ENCODE results near the gene TRMT61A. TPM values are rescaled to one million over a fixed set of nuclear protein-coding genes. Genes with fewer than 3 reads are reported as not detected.
A peak's percentile ranks its signal among the peaks of the same experiment; 100 is the strongest.

TRMT61A gene
- total and polyA plus RNA-seq, 9 of the 15 experiments (the other 6 are each of a cell fraction or from before 2014, with no cell fraction given) = 0.10 to 24.8 (median 5.1) TPM

DNA sequence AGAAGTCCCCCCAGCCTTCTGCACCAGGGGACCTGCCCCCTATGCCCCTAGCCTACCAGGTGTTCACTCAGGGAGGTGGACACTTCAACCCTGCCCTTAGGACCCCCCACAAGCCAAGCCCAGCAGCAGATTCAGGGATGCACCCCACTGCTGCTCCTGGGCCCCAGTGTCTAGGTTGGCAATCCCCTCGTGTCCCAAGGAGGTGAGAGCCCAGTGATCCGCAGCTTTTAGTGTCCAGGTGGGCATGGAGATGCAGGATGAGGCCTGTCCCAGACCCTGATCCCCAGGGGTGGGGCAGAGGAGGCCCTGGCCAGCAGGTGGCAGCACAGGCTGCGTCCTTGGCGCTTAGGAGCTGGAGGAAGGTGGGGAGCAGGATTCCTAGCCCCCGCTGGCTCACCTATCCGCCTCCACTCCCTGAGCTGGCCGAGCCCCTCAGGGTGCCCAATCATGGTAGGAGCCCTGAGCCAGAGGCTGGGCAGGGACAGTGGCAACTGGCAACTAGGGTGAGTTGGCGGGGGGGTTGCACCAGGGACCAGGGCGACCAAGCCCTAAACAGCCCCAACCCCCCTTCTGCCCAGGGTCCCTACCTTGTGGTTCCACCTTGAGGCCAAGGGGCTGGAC is 10.5 kb upstream of the TRMT61A start (continued):
- TF ChIP-seq, protein P1, sequence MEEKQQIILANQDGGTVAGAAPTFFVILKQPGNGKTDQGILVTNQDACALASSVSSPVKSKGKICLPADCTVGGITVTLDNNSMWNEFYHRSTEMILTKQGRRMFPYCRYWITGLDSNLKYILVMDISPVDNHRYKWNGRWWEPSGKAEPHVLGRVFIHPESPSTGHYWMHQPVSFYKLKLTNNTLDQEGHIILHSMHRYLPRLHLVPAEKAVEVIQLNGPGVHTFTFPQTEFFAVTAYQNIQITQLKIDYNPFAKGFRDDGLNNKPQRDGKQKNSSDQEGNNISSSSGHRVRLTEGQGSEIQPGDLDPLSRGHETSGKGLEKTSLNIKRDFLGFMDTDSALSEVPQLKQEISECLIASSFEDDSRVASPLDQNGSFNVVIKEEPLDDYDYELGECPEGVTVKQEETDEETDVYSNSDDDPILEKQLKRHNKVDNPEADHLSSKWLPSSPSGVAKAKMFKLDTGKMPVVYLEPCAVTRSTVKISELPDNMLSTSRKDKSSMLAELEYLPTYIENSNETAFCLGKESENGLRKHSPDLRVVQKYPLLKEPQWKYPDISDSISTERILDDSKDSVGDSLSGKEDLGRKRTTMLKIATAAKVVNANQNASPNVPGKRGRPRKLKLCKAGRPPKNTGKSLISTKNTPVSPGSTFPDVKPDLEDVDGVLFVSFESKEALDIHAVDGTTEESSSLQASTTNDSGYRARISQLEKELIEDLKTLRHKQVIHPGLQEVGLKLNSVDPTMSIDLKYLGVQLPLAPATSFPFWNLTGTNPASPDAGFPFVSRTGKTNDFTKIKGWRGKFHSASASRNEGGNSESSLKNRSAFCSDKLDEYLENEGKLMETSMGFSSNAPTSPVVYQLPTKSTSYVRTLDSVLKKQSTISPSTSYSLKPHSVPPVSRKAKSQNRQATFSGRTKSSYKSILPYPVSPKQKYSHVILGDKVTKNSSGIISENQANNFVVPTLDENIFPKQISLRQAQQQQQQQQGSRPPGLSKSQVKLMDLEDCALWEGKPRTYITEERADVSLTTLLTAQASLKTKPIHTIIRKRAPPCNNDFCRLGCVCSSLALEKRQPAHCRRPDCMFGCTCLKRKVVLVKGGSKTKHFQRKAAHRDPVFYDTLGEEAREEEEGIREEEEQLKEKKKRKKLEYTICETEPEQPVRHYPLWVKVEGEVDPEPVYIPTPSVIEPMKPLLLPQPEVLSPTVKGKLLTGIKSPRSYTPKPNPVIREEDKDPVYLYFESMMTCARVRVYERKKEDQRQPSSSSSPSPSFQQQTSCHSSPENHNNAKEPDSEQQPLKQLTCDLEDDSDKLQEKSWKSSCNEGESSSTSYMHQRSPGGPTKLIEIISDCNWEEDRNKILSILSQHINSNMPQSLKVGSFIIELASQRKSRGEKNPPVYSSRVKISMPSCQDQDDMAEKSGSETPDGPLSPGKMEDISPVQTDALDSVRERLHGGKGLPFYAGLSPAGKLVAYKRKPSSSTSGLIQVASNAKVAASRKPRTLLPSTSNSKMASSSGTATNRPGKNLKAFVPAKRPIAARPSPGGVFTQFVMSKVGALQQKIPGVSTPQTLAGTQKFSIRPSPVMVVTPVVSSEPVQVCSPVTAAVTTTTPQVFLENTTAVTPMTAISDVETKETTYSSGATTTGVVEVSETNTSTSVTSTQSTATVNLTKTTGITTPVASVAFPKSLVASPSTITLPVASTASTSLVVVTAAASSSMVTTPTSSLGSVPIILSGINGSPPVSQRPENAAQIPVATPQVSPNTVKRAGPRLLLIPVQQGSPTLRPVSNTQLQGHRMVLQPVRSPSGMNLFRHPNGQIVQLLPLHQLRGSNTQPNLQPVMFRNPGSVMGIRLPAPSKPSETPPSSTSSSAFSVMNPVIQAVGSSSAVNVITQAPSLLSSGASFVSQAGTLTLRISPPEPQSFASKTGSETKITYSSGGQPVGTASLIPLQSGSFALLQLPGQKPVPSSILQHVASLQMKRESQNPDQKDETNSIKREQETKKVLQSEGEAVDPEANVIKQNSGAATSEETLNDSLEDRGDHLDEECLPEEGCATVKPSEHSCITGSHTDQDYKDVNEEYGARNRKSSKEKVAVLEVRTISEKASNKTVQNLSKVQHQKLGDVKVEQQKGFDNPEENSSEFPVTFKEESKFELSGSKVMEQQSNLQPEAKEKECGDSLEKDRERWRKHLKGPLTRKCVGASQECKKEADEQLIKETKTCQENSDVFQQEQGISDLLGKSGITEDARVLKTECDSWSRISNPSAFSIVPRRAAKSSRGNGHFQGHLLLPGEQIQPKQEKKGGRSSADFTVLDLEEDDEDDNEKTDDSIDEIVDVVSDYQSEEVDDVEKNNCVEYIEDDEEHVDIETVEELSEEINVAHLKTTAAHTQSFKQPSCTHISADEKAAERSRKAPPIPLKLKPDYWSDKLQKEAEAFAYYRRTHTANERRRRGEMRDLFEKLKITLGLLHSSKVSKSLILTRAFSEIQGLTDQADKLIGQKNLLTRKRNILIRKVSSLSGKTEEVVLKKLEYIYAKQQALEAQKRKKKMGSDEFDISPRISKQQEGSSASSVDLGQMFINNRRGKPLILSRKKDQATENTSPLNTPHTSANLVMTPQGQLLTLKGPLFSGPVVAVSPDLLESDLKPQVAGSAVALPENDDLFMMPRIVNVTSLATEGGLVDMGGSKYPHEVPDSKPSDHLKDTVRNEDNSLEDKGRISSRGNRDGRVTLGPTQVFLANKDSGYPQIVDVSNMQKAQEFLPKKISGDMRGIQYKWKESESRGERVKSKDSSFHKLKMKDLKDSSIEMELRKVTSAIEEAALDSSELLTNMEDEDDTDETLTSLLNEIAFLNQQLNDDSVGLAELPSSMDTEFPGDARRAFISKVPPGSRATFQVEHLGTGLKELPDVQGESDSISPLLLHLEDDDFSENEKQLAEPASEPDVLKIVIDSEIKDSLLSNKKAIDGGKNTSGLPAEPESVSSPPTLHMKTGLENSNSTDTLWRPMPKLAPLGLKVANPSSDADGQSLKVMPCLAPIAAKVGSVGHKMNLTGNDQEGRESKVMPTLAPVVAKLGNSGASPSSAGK (IDR thresholded peaks at IDR 0.05) = no peak
- TF ChIP-seq TGIF2 (CRISPR knock-in tag; IDR thresholded peaks at IDR 0.05) = no peak
- TF ChIP-seq ZNF197 (CRISPR knock-in tag; IDR thresholded peaks at IDR 0.05; ENCODE audit: low read depth) = no peak
- TF ChIP-seq PHF20 (IDR thresholded peaks at IDR 0.05; ENCODE audit: partially characterized antibody) = no peak
- TF ChIP-seq, protein P2, sequence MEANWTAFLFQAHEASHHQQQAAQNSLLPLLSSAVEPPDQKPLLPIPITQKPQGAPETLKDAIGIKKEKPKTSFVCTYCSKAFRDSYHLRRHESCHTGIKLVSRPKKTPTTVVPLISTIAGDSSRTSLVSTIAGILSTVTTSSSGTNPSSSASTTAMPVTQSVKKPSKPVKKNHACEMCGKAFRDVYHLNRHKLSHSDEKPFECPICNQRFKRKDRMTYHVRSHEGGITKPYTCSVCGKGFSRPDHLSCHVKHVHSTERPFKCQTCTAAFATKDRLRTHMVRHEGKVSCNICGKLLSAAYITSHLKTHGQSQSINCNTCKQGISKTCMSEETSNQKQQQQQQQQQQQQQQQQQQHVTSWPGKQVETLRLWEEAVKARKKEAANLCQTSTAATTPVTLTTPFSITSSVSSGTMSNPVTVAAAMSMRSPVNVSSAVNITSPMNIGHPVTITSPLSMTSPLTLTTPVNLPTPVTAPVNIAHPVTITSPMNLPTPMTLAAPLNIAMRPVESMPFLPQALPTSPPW (CRISPR knock-in tag; IDR thresholded peaks at IDR 0.05) = peak; percentile 58; the same call in 1 of the 2 replicates
- no peak for TF ChIP-seq SMAD1 (IDR thresholded peaks at IDR 0.05; ENCODE audit: low read depth, low read length, partially characterized antibody)
- TF ChIP-seq, protein P3, sequence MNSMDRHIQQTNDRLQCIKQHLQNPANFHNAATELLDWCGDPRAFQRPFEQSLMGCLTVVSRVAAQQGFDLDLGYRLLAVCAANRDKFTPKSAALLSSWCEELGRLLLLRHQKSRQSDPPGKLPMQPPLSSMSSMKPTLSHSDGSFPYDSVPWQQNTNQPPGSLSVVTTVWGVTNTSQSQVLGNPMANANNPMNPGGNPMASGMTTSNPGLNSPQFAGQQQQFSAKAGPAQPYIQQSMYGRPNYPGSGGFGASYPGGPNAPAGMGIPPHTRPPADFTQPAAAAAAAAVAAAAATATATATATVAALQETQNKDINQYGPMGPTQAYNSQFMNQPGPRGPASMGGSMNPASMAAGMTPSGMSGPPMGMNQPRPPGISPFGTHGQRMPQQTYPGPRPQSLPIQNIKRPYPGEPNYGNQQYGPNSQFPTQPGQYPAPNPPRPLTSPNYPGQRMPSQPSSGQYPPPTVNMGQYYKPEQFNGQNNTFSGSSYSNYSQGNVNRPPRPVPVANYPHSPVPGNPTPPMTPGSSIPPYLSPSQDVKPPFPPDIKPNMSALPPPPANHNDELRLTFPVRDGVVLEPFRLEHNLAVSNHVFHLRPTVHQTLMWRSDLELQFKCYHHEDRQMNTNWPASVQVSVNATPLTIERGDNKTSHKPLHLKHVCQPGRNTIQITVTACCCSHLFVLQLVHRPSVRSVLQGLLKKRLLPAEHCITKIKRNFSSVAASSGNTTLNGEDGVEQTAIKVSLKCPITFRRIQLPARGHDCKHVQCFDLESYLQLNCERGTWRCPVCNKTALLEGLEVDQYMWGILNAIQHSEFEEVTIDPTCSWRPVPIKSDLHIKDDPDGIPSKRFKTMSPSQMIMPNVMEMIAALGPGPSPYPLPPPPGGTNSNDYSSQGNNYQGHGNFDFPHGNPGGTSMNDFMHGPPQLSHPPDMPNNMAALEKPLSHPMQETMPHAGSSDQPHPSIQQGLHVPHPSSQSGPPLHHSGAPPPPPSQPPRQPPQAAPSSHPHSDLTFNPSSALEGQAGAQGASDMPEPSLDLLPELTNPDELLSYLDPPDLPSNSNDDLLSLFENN (IDR thresholded peaks at IDR 0.05; ENCODE audit: low read depth in 2 of 2, low read length in 2 of 2) = no peak
- TF ChIP-seq CHCHD3 (CRISPR knock-in tag; IDR thresholded peaks at IDR 0.05) = no peak
- TF ChIP-seq ZNF133 (CRISPR knock-in tag; IDR thresholded peaks at IDR 0.05) = no peak
- no peak for TF ChIP-seq RFX1 (IDR thresholded peaks at IDR 0.05)

All from K562 (cell line).